Keratinocyte (primary cell): ENCODE results near the gene VPS52.

Source experiments
- CTCF ChIP-seq, 3 experiments: IDR thresholded peaks in 1 of 3; conservative IDR thresholded peaks in 1 of 3; optimal IDR thresholded peaks in 1 of 3; 2 replicates in 2 of 3; 3 replicates in 1 of 3; pipeline versions ENCODE3 to v1.5.1; 2011; ENCODE audit warnings: low read length in 3 of 3, mild to moderate bottlenecking in 3 of 3, moderate library complexity in 2 of 3, control low read depth in 1 of 3, inconsistent platforms in 1 of 3; ENCODE audit not compliant: insufficient read depth in 2 of 3; ENCODE audit errors: extremely low read depth in 1 of 3
- EZH2 ChIP-seq: IDR thresholded peaks from one replicate; pipeline ENCODE4 v1.6.1; 2012; ENCODE audit warnings: inconsistent platforms, mild to moderate bottlenecking, low read length, moderate library complexity

- TF ChIP-seq CTCF (optimal IDR thresholded peaks at IDR 0.05 in 1 of 3, IDR thresholded peaks at IDR 0.05 in 1 of 3, conservative IDR thresholded peaks at IDR 0.05 in 1 of 3; ENCODE audit: extremely low read depth in 1 of 3, insufficient read depth in 2 of 3, low read length in 3 of 3) (peak in 1 of 3 experiments; percentile 25), EZH2 (no peak)
Measured at GRCh38 chr6:33248932-33249731, 22.5 kb downstream of the VPS52 start.
